ENCODE measurements around the gene CWC22.
"Not testable (repeated sequence)": the region's sequence is repeated elsewhere in the genome, so short reads cannot be mapped to it uniquely, and the experiment has no call there.

The CWC22 gene

GRCh38 chr2:179932786-179933185, 74.3 kb downstream of the CWC22 start:
- no peaks in the 10 kb centered on the region for H4K20me1 ChIP-seq (ENCODE audit: insufficient read depth, low read length)
- H3K4me3 ChIP-seq (ENCODE audit: low read length) = no peak overlapping the region
- H3K9me3 ChIP-seq (ENCODE audit: insufficient read depth, low read length) = no peaks in the 10 kb centered on the region
- H3K36me3 ChIP-seq (replicated peaks; ENCODE audit: low read depth, low read length) = peaks cover 13% of the 10 kb centered on the region
- no peaks in the 10 kb centered on the region for H3K27me3 ChIP-seq (ENCODE audit: low read depth, low read length)
- no peaks in the 10 kb centered on the region for H3K4me1 ChIP-seq (ENCODE audit: low read length)
- no peak overlapping the region for H3K27ac ChIP-seq (ENCODE audit: low read length)
- no peak overlapping the region for H2AFZ ChIP-seq (ENCODE audit: low read depth, low read length)
- H3K79me2 ChIP-seq (ENCODE audit: low read length) = no peaks in the 10 kb centered on the region
- H3K9ac ChIP-seq (ENCODE audit: low read length) = no peak overlapping the region
- no peak overlapping the region for H3K4me2 ChIP-seq (ENCODE audit: low read length)
- TF ChIP-seq EZH2phosphoT487 (IDR thresholded peaks at IDR 0.05; ENCODE audit: low read depth) = no peak
- no peak for TF ChIP-seq CTCF (IDR thresholded peaks at IDR 0.05; ENCODE audit: low read depth, low read length)

- peaks cover 14% of the 10 kb centered on the region for H3K36me3 ChIP-seq (replicated peaks; ENCODE audit: low read depth, low read length)
- H3K79me2 ChIP-seq (ENCODE audit: low read length) = no peaks in the 10 kb centered on the region
- H2AFZ ChIP-seq (ENCODE audit: low read depth, low read length) = no peak overlapping the region
- no peak for TF ChIP-seq CTCF (IDR thresholded peaks at IDR 0.05; ENCODE audit: low read depth, low read length)
- TF ChIP-seq EZH2phosphoT487 (IDR thresholded peaks at IDR 0.05; ENCODE audit: low read depth) = no peak
- H3K27me3 ChIP-seq (ENCODE audit: low read depth, low read length) = no peaks in the 10 kb centered on the region
- no peak overlapping the region for H3K4me2 ChIP-seq (ENCODE audit: low read length)
- no peaks in the 10 kb centered on the region for H4K20me1 ChIP-seq (ENCODE audit: insufficient read depth, low read length)
- H3K9ac ChIP-seq (ENCODE audit: low read length) = no peak overlapping the region
- H3K9me3 ChIP-seq (ENCODE audit: insufficient read depth, low read length) = peaks cover 1% of the 10 kb centered on the region; the same call in 1 of the 2 replicates
- H3K27ac ChIP-seq (ENCODE audit: low read length) = no peak overlapping the region
- no peak overlapping the region for H3K4me3 ChIP-seq (ENCODE audit: low read length)
- H3K4me1 ChIP-seq (ENCODE audit: low read length) = no peaks in the 10 kb centered on the region
Measured at GRCh38 chr2:179931502-179931901, 75.6 kb downstream of the CWC22 start.

GRCh38 chr2:179929997-179930396, 77.1 kb downstream of the CWC22 start:
- not testable (repeated sequence) for H3K4me1 ChIP-seq (ENCODE audit: low read length); H4K20me1 ChIP-seq (ENCODE audit: insufficient read depth, low read length)

GRCh38 chr2:179927041-179927440, 80.1 kb downstream of the CWC22 start:
- TF ChIP-seq EZH2phosphoT487 (IDR thresholded peaks at IDR 0.05; ENCODE audit: low read depth) (no peak), CTCF (IDR thresholded peaks at IDR 0.05; ENCODE audit: low read depth, low read length) (no peak)
- H3K9me3 ChIP-seq (ENCODE audit: insufficient read depth, low read length) = peaks cover 7% of the 10 kb centered on the region; the same call in 1 of the 2 replicates
- H3K4me1 ChIP-seq (ENCODE audit: low read length) = no peaks in the 10 kb centered on the region
- H4K20me1 ChIP-seq (ENCODE audit: insufficient read depth, low read length) = no peaks in the 10 kb centered on the region
- H3K79me2 ChIP-seq (ENCODE audit: low read length) = no peaks in the 10 kb centered on the region
- no peak overlapping the region for H2AFZ ChIP-seq (ENCODE audit: low read depth, low read length)
- no peak overlapping the region for H3K4me2 ChIP-seq (ENCODE audit: low read length)
- H3K36me3 ChIP-seq (replicated peaks; ENCODE audit: low read depth, low read length) = peaks cover 5% of the 10 kb centered on the region
- H3K27ac ChIP-seq (ENCODE audit: low read length) = no peak overlapping the region
- no peak overlapping the region for H3K4me3 ChIP-seq (ENCODE audit: low read length)
- H3K9ac ChIP-seq (ENCODE audit: low read length) = no peak overlapping the region
- no peaks in the 10 kb centered on the region for H3K27me3 ChIP-seq (ENCODE audit: low read depth, low read length)

More at GRCh38 chr2:179929997-179930396, 77.1 kb downstream of the CWC22 start:
- H2AFZ ChIP-seq (ENCODE audit: low read depth, low read length); H3K9ac ChIP-seq (ENCODE audit: low read length); H3K79me2 ChIP-seq (ENCODE audit: low read length); H3K27ac ChIP-seq (ENCODE audit: low read length); H3K27me3 ChIP-seq (ENCODE audit: low read depth, low read length); H3K4me3 ChIP-seq (ENCODE audit: low read length); H3K4me2 ChIP-seq (ENCODE audit: low read length); H3K9me3 ChIP-seq (ENCODE audit: insufficient read depth, low read length): not testable (repeated sequence)
- peaks cover 14% of the 10 kb centered on the region for H3K36me3 ChIP-seq (replicated peaks; ENCODE audit: low read depth, low read length)

GRCh38 chr2:179925713-179926112, 81.4 kb downstream of the CWC22 start:
- Histone ChIP-seq H3K27me3 (ENCODE audit: low read depth, low read length) (no peaks in the 10 kb centered on the region), H3K4me1 (ENCODE audit: low read length) (no peaks in the 10 kb centered on the region), H3K9ac (ENCODE audit: low read length) (no peak overlapping the region)

More at GRCh38 chr2:179925713-179926112, 81.4 kb downstream of the CWC22 start:
- H3K4me3 ChIP-seq (ENCODE audit: low read length) = no peak overlapping the region
- no peak for TF ChIP-seq CTCF (IDR thresholded peaks at IDR 0.05; ENCODE audit: low read depth, low read length)
- TF ChIP-seq EZH2phosphoT487 (IDR thresholded peaks at IDR 0.05; ENCODE audit: low read depth) = no peak
- H2AFZ ChIP-seq (ENCODE audit: low read depth, low read length) = no peak overlapping the region
- H3K27ac ChIP-seq (ENCODE audit: low read length) = no peak overlapping the region
- peaks cover 5% of the 10 kb centered on the region for H3K36me3 ChIP-seq (replicated peaks; ENCODE audit: low read depth, low read length)
- no peak overlapping the region for H3K4me2 ChIP-seq (ENCODE audit: low read length)
- H3K9me3 ChIP-seq (ENCODE audit: insufficient read depth, low read length) = peaks cover 7% of the 10 kb centered on the region; the same call in 1 of the 2 replicates
- H3K79me2 ChIP-seq (ENCODE audit: low read length) = no peaks in the 10 kb centered on the region
- H4K20me1 ChIP-seq (ENCODE audit: insufficient read depth, low read length) = no peaks in the 10 kb centered on the region

Data from OCI-LY3 (cell line).